HFFc6 (cell line): ENCODE results near the gene PRF1. TPM values are rescaled to one million over a fixed set of nuclear protein-coding genes. Genes with fewer than 3 reads are reported as not detected.
"Not testable (repeated sequence)": the region's sequence is repeated elsewhere in the genome, so short reads cannot be mapped to it uniquely, and the experiment has no call there.

Experiments
- DNase-seq: peaks from one replicate; pipeline ENCODE4 v3.0.0-alpha.2; 2018
- H3K27ac Mint-ChIP-seq: 2 replicates; pipeline ENCODE4 v1.8.0; 2020; ENCODE audit warnings: mild to moderate bottlenecking, mixed read lengths
- H3K27me3 Mint-ChIP-seq: 2 replicates; pipeline ENCODE4 v1.8.0; 2021; ENCODE audit warnings: mild to moderate bottlenecking, moderate library complexity, mixed read lengths; ENCODE audit not compliant: insufficient read depth
- H3K36me3 Mint-ChIP-seq: 2 replicates; pipeline ENCODE4 v1.8.0; 2021; ENCODE audit warnings: low read depth, mixed read lengths
- H3K4me1 Mint-ChIP-seq: 2 replicates; pipeline ENCODE4 v1.8.0; 2020; ENCODE audit warnings: low read depth, mixed read lengths
- H3K4me3 Mint-ChIP-seq: 2 replicates; pipeline ENCODE4 v1.8.0; 2020; ENCODE audit warnings: mild to moderate bottlenecking, moderate library complexity, mixed read lengths
- H3K9me3 Mint-ChIP-seq: 2 replicates; pipeline ENCODE4 v1.8.0; 2020; ENCODE audit warnings: mild to moderate bottlenecking, mixed read lengths
- CTCF ChIP-seq: fragments of 200-600 bp; sonication (generic); IDR thresholded peaks from 2 replicates; pipeline ENCODE4 v1.5.0; 2021; ENCODE audit warnings: antibody characterized with exemption, mild to moderate bottlenecking
- total RNA-seq, 6 experiments: library from RNA; stranded (reverse); fragmentation: NEBNext Ultra II Directional; extraction: Animal tissue kit (Norgen Biotek cat#: 25700); gene quantifications; 2 replicates in 1 of 6; 3 replicates in 5 of 6; pipeline ENCODE4 v1.2.3, GENCODE V29; 2021

PRF1 gene
- total RNA-seq, 6 experiments from 2014 or later: not detected

- no peaks in the 10 kb centered on the region for H3K9me3 Mint-ChIP-seq
- no peak for DNase-seq
- H3K4me1 Mint-ChIP-seq: peaks cover 27% of the 10 kb centered on the region
- no peaks in the 10 kb centered on the region for H3K36me3 Mint-ChIP-seq
- H3K27me3 Mint-ChIP-seq: peaks cover 13% of the 10 kb centered on the region
- no peak for TF ChIP-seq CTCF
- no peak overlapping the region for H3K4me3 Mint-ChIP-seq
- no peak overlapping the region for H3K27ac Mint-ChIP-seq
Measured at GRCh38 chr10:70648427-70648826, 45.9 kb upstream of the PRF1 start.

GRCh38 chr10:70647086-70647485 lies 44.5 kb upstream of the PRF1 start:
- no peak overlapping the region for H3K4me3 Mint-ChIP-seq
- H3K4me1 Mint-ChIP-seq: peaks cover 16% of the 10 kb centered on the region
- H3K36me3 Mint-ChIP-seq: no peaks in the 10 kb centered on the region
- no peak for TF ChIP-seq CTCF
- no peaks in the 10 kb centered on the region for H3K9me3 Mint-ChIP-seq
- DNase-seq: no peak
- H3K27me3 Mint-ChIP-seq: peaks cover 18% of the 10 kb centered on the region
- no peak overlapping the region for H3K27ac Mint-ChIP-seq

GRCh38 chr10:70644959-70645358 lies 42.4 kb upstream of the PRF1 start:
- peaks cover 27% of the 10 kb centered on the region for H3K27me3 Mint-ChIP-seq
- not testable (repeated sequence) for H3K9me3 Mint-ChIP-seq, H3K27ac Mint-ChIP-seq, DNase-seq, H3K36me3 Mint-ChIP-seq, H3K4me3 Mint-ChIP-seq
- H3K4me1 Mint-ChIP-seq: peaks cover 13% of the 10 kb centered on the region

- not testable (repeated sequence) for H3K9me3 Mint-ChIP-seq, H3K36me3 Mint-ChIP-seq, DNase-seq, H3K4me3 Mint-ChIP-seq, H3K27ac Mint-ChIP-seq, H3K4me1 Mint-ChIP-seq
- H3K27me3 Mint-ChIP-seq: peaks cover 25% of the 10 kb centered on the region
Measured at GRCh38 chr10:70643272-70643671, 40.7 kb upstream of the PRF1 start.

GRCh38 chr10:70639640-70640383 lies 37.3 kb upstream of the PRF1 start:
- not testable (repeated sequence) for H3K36me3 Mint-ChIP-seq, H3K4me1 Mint-ChIP-seq, H3K27ac Mint-ChIP-seq, DNase-seq, H3K4me3 Mint-ChIP-seq, H3K9me3 Mint-ChIP-seq
- H3K27me3 Mint-ChIP-seq: peaks cover 21% of the 10 kb centered on the region

GRCh38 chr10:70634515-70634914 lies 32.0 kb upstream of the PRF1 start:
- peaks cover 19% of the 10 kb centered on the region for H3K27me3 Mint-ChIP-seq
- H3K9me3 Mint-ChIP-seq: peaks cover 10% of the 10 kb centered on the region
- not testable (repeated sequence) for DNase-seq, H3K27ac Mint-ChIP-seq, H3K36me3 Mint-ChIP-seq, H3K4me3 Mint-ChIP-seq, H3K4me1 Mint-ChIP-seq

GRCh38 chr10:70634011-70634410 lies 31.5 kb upstream of the PRF1 start:
- peaks cover 7% of the 10 kb centered on the region; the same call in 1 of the 2 replicates for H3K36me3 Mint-ChIP-seq
- H3K27ac Mint-ChIP-seq: no peak overlapping the region
- TF ChIP-seq CTCF: no peak
- no peaks in the 10 kb centered on the region for H3K4me1 Mint-ChIP-seq
- peaks cover 10% of the 10 kb centered on the region for H3K9me3 Mint-ChIP-seq
- no peak for DNase-seq
- no peak overlapping the region for H3K4me3 Mint-ChIP-seq
- H3K27me3 Mint-ChIP-seq: peaks cover 19% of the 10 kb centered on the region

- H3K4me3 Mint-ChIP-seq, H3K36me3 Mint-ChIP-seq, DNase-seq, H3K27ac Mint-ChIP-seq, H3K4me1 Mint-ChIP-seq: not testable (repeated sequence)
- Mint-ChIP-seq H3K9me3 (peaks cover 10% of the 10 kb centered on the region), H3K27me3 (peaks cover 21% of the 10 kb centered on the region)
Measured at GRCh38 chr10:70631735-70632134, 29.2 kb upstream of the PRF1 start.
